HepG2 (cell line): ENCODE measurements around the gene TBC1D14. TPM values are rescaled to one million over a fixed set of nuclear protein-coding genes. Genes with fewer than 3 reads are reported as not detected.

Source experiments
- ADNP ChIP-seq: sonication (generic); formaldehyde crosslinking; IDR thresholded peaks from 2 replicates; pipeline ENCODE4 v1.4.0; 2020; ENCODE audit warnings: missing genetic modification reagents
- CBX5 ChIP-seq: sonication (generic); formaldehyde crosslinking; IDR thresholded peaks from 2 replicates; pipeline ENCODE4 v1.4.0; 2020; ENCODE audit warnings: missing genetic modification reagents, borderline replicate concordance
- DNMT3B ChIP-seq: conservative IDR thresholded peaks from 2 replicates; pipeline ENCODE4 v1.6.1; 2016; ENCODE audit warnings: missing biosample characterization, control low read depth
- EEA1 ChIP-seq: sonication (generic); formaldehyde crosslinking; IDR thresholded peaks from 2 replicates; pipeline ENCODE4 v1.5.1; 2020; ENCODE audit warnings: mild to moderate bottlenecking, missing genetic modification reagents, borderline replicate concordance
- IRX3 ChIP-seq: sonication (generic); formaldehyde crosslinking; IDR thresholded peaks from 2 replicates; pipeline ENCODE4 v1.8.1; 2023; ENCODE audit warnings: mild to moderate bottlenecking, low read depth, missing genetic modification reagents, borderline replicate concordance
- ISX ChIP-seq: sonication (generic); formaldehyde crosslinking; conservative IDR thresholded peaks from 2 replicates; pipeline ENCODE4 v1.5.0; 2020; ENCODE audit warnings: missing genetic modification reagents
- PAWR ChIP-seq: sonication (generic); formaldehyde crosslinking; IDR thresholded peaks from 2 replicates; pipeline ENCODE4 v1.4.0; 2020; ENCODE audit warnings: missing genetic modification reagents, mild to moderate bottlenecking, borderline replicate concordance
- RFXANK ChIP-seq: IDR thresholded peaks from 2 replicates; pipeline ENCODE4 v1.6.1; 2016
- ZNF329 ChIP-seq: sonication (generic); formaldehyde crosslinking; IDR thresholded peaks from 2 replicates; pipeline ENCODE4 v1.9.0; 2021; ENCODE audit warnings: low read depth, mild to moderate bottlenecking, missing genetic modification reagents
- ZNF850 ChIP-seq: sonication (generic); formaldehyde crosslinking; conservative IDR thresholded peaks from 2 replicates; pipeline ENCODE4 v1.9.0; 2021; ENCODE audit warnings: mild to moderate bottlenecking, missing genetic modification reagents
- polyA plus RNA-seq, 8 experiments: library from polyadenylated mRNA; depleted of rRNA in 3 of 8; stranded (reverse) in 7 of 8; unstranded in 1 of 8; fragments of >200 nt; fragmentation: Illumina TruSeq in 4 of 8; extraction: Trizol in 4 of 8; gene quantifications; 2 replicates each; pipeline versions ENCODE4 v1.2.1 to v1.2.3, GENCODE V29; 2011 to 2016; ENCODE audit warnings: low read depth in 4 of 8, missing spikeins in 1 of 8, mixed read lengths in 1 of 8; ENCODE audit not compliant: insufficient read depth in 1 of 8
- total RNA-seq, 5 experiments: library from RNA; depleted of rRNA; stranded (reverse); fragments of >200 nt; fragmentation: Illumina TruSeq; extraction: Trizol; gene quantifications; 2 replicates each; pipeline ENCODE4 v1.2.3, GENCODE V29; 2016; ENCODE audit warnings: low read depth in 1 of 5
- TF ChIP-seq, protein P1 (sequence below): sonication (generic); formaldehyde crosslinking; IDR thresholded peaks from 2 replicates; pipeline ENCODE4 v1.5.1; 2020; ENCODE audit warnings: mild to moderate bottlenecking, missing genetic modification reagents, borderline replicate concordance
- TF ChIP-seq, protein P2 (sequence below), 2 experiments: sonication (generic) in 1 of 2; formaldehyde crosslinking in 1 of 2; IDR thresholded peaks; 2 replicates each; pipeline versions ENCODE4 v1.4.0 to v1.6.1; 2018 to 2020; ENCODE audit warnings: missing genetic modification reagents in 2 of 2, borderline replicate concordance in 1 of 2, low read depth in 1 of 2, mild to moderate bottlenecking in 1 of 2, missing biosample characterization in 1 of 2
- TF ChIP-seq, protein P3 (sequence below): sonication (generic); formaldehyde crosslinking; IDR thresholded peaks from 2 replicates; pipeline ENCODE4 v1.5.0; 2020; ENCODE audit warnings: missing genetic modification reagents
- TF ChIP-seq, protein P4 (sequence below): sonication (generic); formaldehyde crosslinking; IDR thresholded peaks from 2 replicates; pipeline ENCODE4 v1.4.0; 2020; ENCODE audit warnings: mild to moderate bottlenecking, missing genetic modification reagents

Gene TBC1D14
- total and polyA plus RNA-seq, 2 of the 13 experiments (the other 11 are each of a cell fraction or from before 2014, with no cell fraction given): 29.5 to 46.5 TPM

DNA sequence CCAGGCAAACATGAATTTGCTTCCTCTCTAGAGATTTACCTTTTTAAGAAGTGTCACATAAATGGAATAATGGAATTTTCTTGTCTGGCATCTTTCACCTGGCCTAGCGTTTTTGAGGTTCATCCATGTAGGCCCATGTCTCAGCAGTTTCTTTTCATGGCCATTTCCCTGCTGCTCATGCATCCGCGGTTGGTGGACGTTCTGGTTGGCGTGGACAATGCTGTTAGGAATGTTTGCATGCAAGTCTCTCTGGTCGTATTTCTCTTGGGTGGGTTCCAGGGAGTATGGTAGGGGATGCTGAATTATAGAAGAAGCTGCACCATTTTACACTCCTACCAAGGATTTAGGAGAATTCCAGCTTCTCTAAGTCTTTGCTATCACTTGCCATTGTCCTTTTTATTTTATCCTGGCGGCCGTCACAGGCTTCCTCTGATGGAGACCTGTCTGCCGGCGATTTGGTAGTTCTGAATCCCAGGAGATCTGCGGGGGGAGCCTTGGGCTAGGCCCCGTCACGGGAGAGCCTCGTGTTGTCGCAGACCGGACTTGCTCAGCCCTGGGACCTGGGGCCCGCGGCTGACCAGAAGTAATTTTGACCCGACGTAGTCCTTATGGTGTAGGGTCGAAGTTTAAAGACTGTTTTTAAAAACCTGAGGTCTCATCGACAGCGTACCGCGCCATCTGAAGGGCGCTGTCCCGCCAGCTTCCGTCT lies 76.6 kb downstream of the TBC1D14 start (continued):
- TF ChIP-seq, protein P1, sequence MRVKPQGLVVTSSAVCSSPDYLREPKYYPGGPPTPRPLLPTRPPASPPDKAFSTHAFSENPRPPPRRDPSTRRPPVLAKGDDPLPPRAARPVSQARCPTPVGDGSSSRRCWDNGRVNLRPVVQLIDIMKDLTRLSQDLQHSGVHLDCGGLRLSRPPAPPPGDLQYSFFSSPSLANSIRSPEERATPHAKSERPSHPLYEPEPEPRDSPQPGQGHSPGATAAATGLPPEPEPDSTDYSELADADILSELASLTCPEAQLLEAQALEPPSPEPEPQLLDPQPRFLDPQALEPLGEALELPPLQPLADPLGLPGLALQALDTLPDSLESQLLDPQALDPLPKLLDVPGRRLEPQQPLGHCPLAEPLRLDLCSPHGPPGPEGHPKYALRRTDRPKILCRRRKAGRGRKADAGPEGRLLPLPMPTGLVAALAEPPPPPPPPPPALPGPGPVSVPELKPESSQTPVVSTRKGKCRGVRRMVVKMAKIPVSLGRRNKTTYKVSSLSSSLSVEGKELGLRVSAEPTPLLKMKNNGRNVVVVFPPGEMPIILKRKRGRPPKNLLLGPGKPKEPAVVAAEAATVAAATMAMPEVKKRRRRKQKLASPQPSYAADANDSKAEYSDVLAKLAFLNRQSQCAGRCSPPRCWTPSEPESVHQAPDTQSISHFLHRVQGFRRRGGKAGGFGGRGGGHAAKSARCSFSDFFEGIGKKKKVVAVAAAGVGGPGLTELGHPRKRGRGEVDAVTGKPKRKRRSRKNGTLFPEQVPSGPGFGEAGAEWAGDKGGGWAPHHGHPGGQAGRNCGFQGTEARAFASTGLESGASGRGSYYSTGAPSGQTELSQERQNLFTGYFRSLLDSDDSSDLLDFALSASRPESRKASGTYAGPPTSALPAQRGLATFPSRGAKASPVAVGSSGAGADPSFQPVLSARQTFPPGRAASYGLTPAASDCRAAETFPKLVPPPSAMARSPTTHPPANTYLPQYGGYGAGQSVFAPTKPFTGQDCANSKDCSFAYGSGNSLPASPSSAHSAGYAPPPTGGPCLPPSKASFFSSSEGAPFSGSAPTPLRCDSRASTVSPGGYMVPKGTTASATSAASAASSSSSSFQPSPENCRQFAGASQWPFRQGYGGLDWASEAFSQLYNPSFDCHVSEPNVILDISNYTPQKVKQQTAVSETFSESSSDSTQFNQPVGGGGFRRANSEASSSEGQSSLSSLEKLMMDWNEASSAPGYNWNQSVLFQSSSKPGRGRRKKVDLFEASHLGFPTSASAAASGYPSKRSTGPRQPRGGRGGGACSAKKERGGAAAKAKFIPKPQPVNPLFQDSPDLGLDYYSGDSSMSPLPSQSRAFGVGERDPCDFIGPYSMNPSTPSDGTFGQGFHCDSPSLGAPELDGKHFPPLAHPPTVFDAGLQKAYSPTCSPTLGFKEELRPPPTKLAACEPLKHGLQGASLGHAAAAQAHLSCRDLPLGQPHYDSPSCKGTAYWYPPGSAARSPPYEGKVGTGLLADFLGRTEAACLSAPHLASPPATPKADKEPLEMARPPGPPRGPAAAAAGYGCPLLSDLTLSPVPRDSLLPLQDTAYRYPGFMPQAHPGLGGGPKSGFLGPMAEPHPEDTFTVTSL: no peak
- TF ChIP-seq PAWR (CRISPR knock-in tag): no peak
- TF ChIP-seq RFXANK (CRISPR knock-in tag): no peak
- TF ChIP-seq, protein P2, sequence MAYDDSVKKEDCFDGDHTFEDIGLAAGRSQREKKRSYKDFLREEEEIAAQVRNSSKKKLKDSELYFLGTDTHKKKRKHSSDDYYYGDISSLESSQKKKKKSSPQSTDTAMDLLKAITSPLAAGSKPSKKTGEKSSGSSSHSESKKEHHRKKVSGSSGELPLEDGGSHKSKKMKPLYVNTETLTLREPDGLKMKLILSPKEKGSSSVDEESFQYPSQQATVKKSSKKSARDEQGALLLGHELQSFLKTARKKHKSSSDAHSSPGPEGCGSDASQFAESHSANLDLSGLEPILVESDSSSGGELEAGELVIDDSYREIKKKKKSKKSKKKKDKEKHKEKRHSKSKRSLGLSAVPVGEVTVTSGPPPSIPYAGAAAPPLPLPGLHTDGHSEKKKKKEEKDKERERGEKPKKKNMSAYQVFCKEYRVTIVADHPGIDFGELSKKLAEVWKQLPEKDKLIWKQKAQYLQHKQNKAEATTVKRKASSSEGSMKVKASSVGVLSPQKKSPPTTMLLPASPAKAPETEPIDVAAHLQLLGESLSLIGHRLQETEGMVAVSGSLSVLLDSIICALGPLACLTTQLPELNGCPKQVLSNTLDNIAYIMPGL (CRISPR knock-in tag; IDR thresholded peaks at IDR 0.05; ENCODE audit: borderline replicate concordance in 1 of 2, low read depth in 1 of 2): peak in 1 of 2 experiments; percentile 9; a peak in 1 of 4 replicates
- TF ChIP-seq, protein P3, sequence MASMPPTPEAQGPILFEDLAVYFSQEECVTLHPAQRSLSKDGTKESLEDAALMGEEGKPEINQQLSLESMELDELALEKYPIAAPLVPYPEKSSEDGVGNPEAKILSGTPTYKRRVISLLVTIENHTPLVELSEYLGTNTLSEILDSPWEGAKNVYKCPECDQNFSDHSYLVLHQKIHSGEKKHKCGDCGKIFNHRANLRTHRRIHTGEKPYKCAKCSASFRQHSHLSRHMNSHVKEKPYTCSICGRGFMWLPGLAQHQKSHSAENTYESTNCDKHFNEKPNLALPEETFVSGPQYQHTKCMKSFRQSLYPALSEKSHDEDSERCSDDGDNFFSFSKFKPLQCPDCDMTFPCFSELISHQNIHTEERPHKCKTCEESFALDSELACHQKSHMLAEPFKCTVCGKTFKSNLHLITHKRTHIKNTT: no peak
- no peak for TF ChIP-seq IRX3 (CRISPR knock-in tag)
- TF ChIP-seq, protein P4, sequence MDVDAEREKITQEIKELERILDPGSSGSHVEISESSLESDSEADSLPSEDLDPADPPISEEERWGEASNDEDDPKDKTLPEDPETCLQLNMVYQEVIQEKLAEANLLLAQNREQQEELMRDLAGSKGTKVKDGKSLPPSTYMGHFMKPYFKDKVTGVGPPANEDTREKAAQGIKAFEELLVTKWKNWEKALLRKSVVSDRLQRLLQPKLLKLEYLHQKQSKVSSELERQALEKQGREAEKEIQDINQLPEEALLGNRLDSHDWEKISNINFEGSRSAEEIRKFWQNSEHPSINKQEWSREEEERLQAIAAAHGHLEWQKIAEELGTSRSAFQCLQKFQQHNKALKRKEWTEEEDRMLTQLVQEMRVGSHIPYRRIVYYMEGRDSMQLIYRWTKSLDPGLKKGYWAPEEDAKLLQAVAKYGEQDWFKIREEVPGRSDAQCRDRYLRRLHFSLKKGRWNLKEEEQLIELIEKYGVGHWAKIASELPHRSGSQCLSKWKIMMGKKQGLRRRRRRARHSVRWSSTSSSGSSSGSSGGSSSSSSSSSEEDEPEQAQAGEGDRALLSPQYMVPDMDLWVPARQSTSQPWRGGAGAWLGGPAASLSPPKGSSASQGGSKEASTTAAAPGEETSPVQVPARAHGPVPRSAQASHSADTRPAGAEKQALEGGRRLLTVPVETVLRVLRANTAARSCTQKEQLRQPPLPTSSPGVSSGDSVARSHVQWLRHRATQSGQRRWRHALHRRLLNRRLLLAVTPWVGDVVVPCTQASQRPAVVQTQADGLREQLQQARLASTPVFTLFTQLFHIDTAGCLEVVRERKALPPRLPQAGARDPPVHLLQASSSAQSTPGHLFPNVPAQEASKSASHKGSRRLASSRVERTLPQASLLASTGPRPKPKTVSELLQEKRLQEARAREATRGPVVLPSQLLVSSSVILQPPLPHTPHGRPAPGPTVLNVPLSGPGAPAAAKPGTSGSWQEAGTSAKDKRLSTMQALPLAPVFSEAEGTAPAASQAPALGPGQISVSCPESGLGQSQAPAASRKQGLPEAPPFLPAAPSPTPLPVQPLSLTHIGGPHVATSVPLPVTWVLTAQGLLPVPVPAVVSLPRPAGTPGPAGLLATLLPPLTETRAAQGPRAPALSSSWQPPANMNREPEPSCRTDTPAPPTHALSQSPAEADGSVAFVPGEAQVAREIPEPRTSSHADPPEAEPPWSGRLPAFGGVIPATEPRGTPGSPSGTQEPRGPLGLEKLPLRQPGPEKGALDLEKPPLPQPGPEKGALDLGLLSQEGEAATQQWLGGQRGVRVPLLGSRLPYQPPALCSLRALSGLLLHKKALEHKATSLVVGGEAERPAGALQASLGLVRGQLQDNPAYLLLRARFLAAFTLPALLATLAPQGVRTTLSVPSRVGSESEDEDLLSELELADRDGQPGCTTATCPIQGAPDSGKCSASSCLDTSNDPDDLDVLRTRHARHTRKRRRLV (CRISPR knock-in tag): no peak
- TF ChIP-seq CBX5 (CRISPR knock-in tag): no peak
- no peak for TF ChIP-seq ADNP (CRISPR knock-in tag)
- no peak for TF ChIP-seq EEA1
- TF ChIP-seq ISX (CRISPR knock-in tag): no peak
- no peak for TF ChIP-seq ZNF850
- TF ChIP-seq ZNF329 (CRISPR knock-in tag): no peak
- TF ChIP-seq DNMT3B (CRISPR knock-in tag): 0 out of 2 replicates have a peak, but pooled peaks have one; percentile 25
